ENCODE results near the gene TAPBPL. TPM values are rescaled to one million over a fixed set of nuclear protein-coding genes. Genes with fewer than 3 reads are reported as not detected.

TAPBPL gene
- total RNA-seq, 4 donors from 2014 or later = 11.6 to 31.3 (median 16.4) TPM

- Histone ChIP-seq H3K36me3 (no peaks in the 10 kb centered on the region), H3K27ac (no peak overlapping the region), H3K4me3 (no peak overlapping the region), H3K9me3 (no peaks in the 10 kb centered on the region), H3K4me1 (peaks cover 0 to 11% (median 0%) of the 10 kb centered on the region in 3 donors), H3K27me3 (no peaks in the 10 kb centered on the region)
- WGBS, 2 donors (ENCODE audit: low coverage in 1 of 2) = 71 to 93% methylated on average over 3 of the region's 3 CpGs
- ATAC-seq = no peak
- no peak for TF ChIP-seq CTCF (IDR thresholded peaks at IDR 0.05)
- TF ChIP-seq POLR2A (IDR thresholded peaks at IDR 0.05) = no peak
- TF ChIP-seq EP300 (IDR thresholded peaks at IDR 0.05) = no peak
- no peak for TF ChIP-seq POLR2AphosphoS5 (IDR thresholded peaks at IDR 0.05)
These were observed 35.2 kb upstream of the TAPBPL start for GRCh38 chr12:6416596-6416995.

GRCh38 chr12:6418796-6419195 lies 33.0 kb upstream of the TAPBPL start:
- no peak overlapping the region for H3K4me3 ChIP-seq
- H3K27me3 ChIP-seq = no peaks in the 10 kb centered on the region
- no peaks in the 10 kb centered on the region for H3K36me3 ChIP-seq
- H3K27ac ChIP-seq = no peak overlapping the region
- no peak for ATAC-seq
- WGBS, 2 donors (ENCODE audit: low coverage in 1 of 2) = 71 to 83% methylated on average over 2 to 6 of the region's 6 CpGs
- no peaks in the 10 kb centered on the region for H3K9me3 ChIP-seq
- H3K4me1 ChIP-seq = peaks cover 0 to 17% (median 2%) of the 10 kb centered on the region in 3 donors
- TF ChIP-seq POLR2A (IDR thresholded peaks at IDR 0.05) = no peak
- no peak for TF ChIP-seq CTCF (IDR thresholded peaks at IDR 0.05)
- no peak for TF ChIP-seq EP300 (IDR thresholded peaks at IDR 0.05)
- no peak for TF ChIP-seq POLR2AphosphoS5 (IDR thresholded peaks at IDR 0.05)

- ATAC-seq = no peak
- WGBS, 2 donors (ENCODE audit: low coverage in 1 of 2) = 35% methylated on average over 4 of the region's 4 CpGs; no CpG with 5 or more reads in 1 of the 2 donors
- no peaks in the 10 kb centered on the region for H3K36me3 ChIP-seq
- peak overlapping the region in 3 of 4 donors; percentile 22 to 52 (median 38) for H3K27ac ChIP-seq
- H3K27me3 ChIP-seq = no peaks in the 10 kb centered on the region
- H3K4me3 ChIP-seq = no peak overlapping the region
- H3K4me1 ChIP-seq = peaks cover 0 to 24% (median 5%) of the 10 kb centered on the region in 3 donors
- H3K9me3 ChIP-seq = no peaks in the 10 kb centered on the region
- no peak for TF ChIP-seq CTCF (IDR thresholded peaks at IDR 0.05)
These were observed 31.5 kb upstream of the TAPBPL start for GRCh38 chr12:6420364-6420763.

DNA sequence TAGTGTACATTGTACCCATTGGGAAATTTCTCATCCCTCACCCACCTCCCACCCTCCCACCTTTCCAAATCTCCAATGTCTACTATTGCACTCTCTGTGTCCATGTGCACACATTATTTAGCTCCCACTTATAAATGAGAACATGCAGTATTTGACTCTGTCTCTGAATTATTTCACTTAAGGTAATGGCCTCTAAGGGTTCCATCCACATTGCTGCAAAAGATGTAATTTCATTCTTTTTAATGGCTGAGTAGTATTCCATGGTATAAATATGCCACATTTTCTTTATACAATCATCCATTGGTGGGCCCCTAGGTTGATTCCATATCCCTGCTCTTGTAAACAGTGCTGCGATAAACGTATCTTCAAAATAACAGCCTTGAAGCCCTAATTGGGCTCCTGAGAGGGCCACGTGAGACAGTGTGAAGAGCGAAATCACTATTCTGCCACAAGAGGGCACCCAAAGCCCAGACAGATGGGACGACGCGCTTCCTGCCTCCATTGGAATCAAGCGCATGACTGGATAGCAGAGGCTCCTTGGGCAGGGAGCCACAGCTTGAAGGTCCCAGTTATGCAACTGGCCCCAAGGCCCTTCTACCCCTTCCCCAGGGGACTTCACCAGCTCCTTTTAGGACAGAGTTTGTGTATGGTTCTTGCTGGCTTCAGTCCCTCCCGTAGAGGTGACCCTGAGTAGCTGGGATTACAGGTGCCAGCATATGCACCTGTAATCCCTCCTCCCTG lies 28.4 kb upstream of the TAPBPL start:
- peak overlapping the region in 3 of 4 donors; percentile 27 to 57 (median 57) for H3K27ac ChIP-seq
- 0% methylated on average over 1 to 5 of the region's 9 CpGs for WGBS, 2 donors (ENCODE audit: low coverage in 1 of 2)
- ATAC-seq = peak; percentile 97
- no peaks in the 10 kb centered on the region for H3K36me3 ChIP-seq
- TF ChIP-seq CTCF (IDR thresholded peaks at IDR 0.05) (peak; percentile 80 to 97 (median 94)), EP300 (IDR thresholded peaks at IDR 0.05) (no peak), POLR2A (IDR thresholded peaks at IDR 0.05) (no peak), POLR2AphosphoS5 (IDR thresholded peaks at IDR 0.05) (peak; percentile 83)
- no peak overlapping the region for H3K4me3 ChIP-seq
- H3K9me3 ChIP-seq = no peaks in the 10 kb centered on the region
- no peaks in the 10 kb centered on the region for H3K27me3 ChIP-seq
- H3K4me1 ChIP-seq = peaks cover 0 to 24% (median 5%) of the 10 kb centered on the region in 3 donors

DNA sequence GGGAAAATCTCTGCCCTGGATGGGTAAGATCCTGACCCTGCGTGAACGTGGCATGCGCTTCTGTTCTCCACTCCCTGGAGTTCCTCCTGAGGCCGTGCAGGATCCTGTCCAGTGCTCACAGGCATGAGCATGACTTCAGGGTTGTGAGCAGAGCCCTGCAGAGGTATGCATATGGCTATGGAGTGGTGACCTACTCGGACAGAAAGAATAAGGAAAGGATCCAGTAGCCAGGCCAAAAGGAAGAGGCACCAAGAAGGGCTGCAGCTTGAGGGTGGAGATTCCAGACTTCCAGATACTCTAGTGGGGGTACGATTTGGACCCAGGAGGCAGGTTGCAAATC lies 27.9 kb upstream of the TAPBPL start:
- Histone ChIP-seq H3K36me3 (no peaks in the 10 kb centered on the region), H3K4me1 (peaks cover 0 to 24% (median 5%) of the 10 kb centered on the region in 3 donors), H3K27ac (peak overlapping the region in 3 of 4 donors; percentile 27 to 57 (median 57)), H3K9me3 (no peaks in the 10 kb centered on the region), H3K4me3 (no peak overlapping the region), H3K27me3 (no peaks in the 10 kb centered on the region)
- ATAC-seq = no peak
- TF ChIP-seq CTCF (IDR thresholded peaks at IDR 0.05) (no peak), POLR2A (IDR thresholded peaks at IDR 0.05) (no peak)
- WGBS, 2 donors (ENCODE audit: low coverage in 1 of 2) = 80 to 100% methylated on average over 1 to 2 of the region's 6 CpGs

Measured in gastroesophageal sphincter (tissue), 4 donors.